ENCODE results near the gene C22orf23. TPM values are rescaled to one million over a fixed set of nuclear protein-coding genes. Genes with fewer than 3 reads are reported as not detected.

Gene C22orf23
- total RNA-seq, 4 donors from 2014 or later, result not detected

GRCh38 chr22:37912171-37912570 is 41.2 kb downstream of the C22orf23 start:
- 94% methylated on average over 8 of the region's 8 CpGs for WGBS
- Histone ChIP-seq H3K9me3 (no peaks in the 10 kb centered on the region), H3K36me3 (peaks cover 41% of the 10 kb centered on the region), H3K4me3 (no peak overlapping the region), H3K4me1 (peaks cover 42% of the 10 kb centered on the region), H3K27ac (no peak overlapping the region), H3K27me3 (no peaks in the 10 kb centered on the region)
- DNase-seq (ENCODE audit: low spot score in 2 of 2), result no peak
- TF ChIP-seq POLR2AphosphoS5 (IDR thresholded peaks at IDR 0.05) (no peak), EP300 (IDR thresholded peaks at IDR 0.05) (no peak), POLR2A (IDR thresholded peaks at IDR 0.05) (no peak), CTCF (IDR thresholded peaks at IDR 0.05) (no peak)

GRCh38 chr22:37911697-37912096 is 41.7 kb downstream of the C22orf23 start:
- H3K9me3 ChIP-seq, result no peaks in the 10 kb centered on the region
- TF ChIP-seq POLR2AphosphoS5 (IDR thresholded peaks at IDR 0.05), result no peak
- TF ChIP-seq CTCF (IDR thresholded peaks at IDR 0.05), result no peak
- TF ChIP-seq EP300 (IDR thresholded peaks at IDR 0.05), result no peak
- TF ChIP-seq POLR2A (IDR thresholded peaks at IDR 0.05), result no peak
- no peak overlapping the region for H3K4me3 ChIP-seq
- WGBS, result 70% methylated on average over 8 of the region's 8 CpGs
- peaks cover 36% of the 10 kb centered on the region for H3K36me3 ChIP-seq
- H3K27ac ChIP-seq, result peak overlapping the region; percentile 60
- DNase-seq (ENCODE audit: low spot score in 2 of 2), result no peak
- peaks cover 46% of the 10 kb centered on the region for H3K4me1 ChIP-seq
- H3K27me3 ChIP-seq, result no peaks in the 10 kb centered on the region

- H3K36me3 ChIP-seq, result peaks cover 31% of the 10 kb centered on the region
- 31% methylated on average over 13 of the region's 15 CpGs for WGBS
- peaks cover 47% of the 10 kb centered on the region for H3K4me1 ChIP-seq
Measured at GRCh38 chr22:37910890-37911672, 42.3 kb downstream of the C22orf23 start.

GRCh38 chr22:37909766-37910165 is 43.6 kb downstream of the C22orf23 start:
- no peaks in the 10 kb centered on the region for H3K9me3 ChIP-seq
- H3K27me3 ChIP-seq, result no peaks in the 10 kb centered on the region
- H3K36me3 ChIP-seq, result peaks cover 23% of the 10 kb centered on the region
- no peak overlapping the region for H3K4me3 ChIP-seq
- peak overlapping the region; percentile 60 for H3K27ac ChIP-seq
- 38% methylated on average over 6 of the region's 7 CpGs for WGBS
- no peak for DNase-seq (ENCODE audit: low spot score in 2 of 2)
- peaks cover 56% of the 10 kb centered on the region for H3K4me1 ChIP-seq
- TF ChIP-seq POLR2A (IDR thresholded peaks at IDR 0.05) (no peak), POLR2AphosphoS5 (IDR thresholded peaks at IDR 0.05) (no peak), EP300 (IDR thresholded peaks at IDR 0.05) (no peak), CTCF (IDR thresholded peaks at IDR 0.05) (no peak)

More at GRCh38 chr22:37910890-37911672, 42.3 kb downstream of the C22orf23 start:
- Histone ChIP-seq H3K9me3 (no peaks in the 10 kb centered on the region), H3K27me3 (no peaks in the 10 kb centered on the region), H3K4me3 (peak overlapping the region; percentile 4), H3K27ac (peak overlapping the region; percentile 60)
- TF ChIP-seq POLR2AphosphoS5 (IDR thresholded peaks at IDR 0.05) (no peak), POLR2A (IDR thresholded peaks at IDR 0.05) (no peak), CTCF (IDR thresholded peaks at IDR 0.05) (no peak)
- no peak for DNase-seq (ENCODE audit: low spot score in 2 of 2)

GRCh38 chr22:37907036-37907954 is 46.1 kb downstream of the C22orf23 start:
- H3K27ac ChIP-seq, result peak overlapping the region; percentile 88
- H3K9me3 ChIP-seq, result no peaks in the 10 kb centered on the region
- TF ChIP-seq POLR2AphosphoS5 (IDR thresholded peaks at IDR 0.05), result no peak
- TF ChIP-seq POLR2A (IDR thresholded peaks at IDR 0.05), result no peak
- no peak for TF ChIP-seq CTCF (IDR thresholded peaks at IDR 0.05)
- TF ChIP-seq EP300 (IDR thresholded peaks at IDR 0.05), result no peak
- no peak for DNase-seq (ENCODE audit: low spot score in 2 of 2)
- H3K4me3 ChIP-seq, result peak overlapping the region; percentile 66
- H3K27me3 ChIP-seq, result no peaks in the 10 kb centered on the region
- H3K4me1 ChIP-seq, result peaks cover 62% of the 10 kb centered on the region
- H3K36me3 ChIP-seq, result peaks cover under 1% of the 10 kb centered on the region
- 40% methylated on average over 12 of the region's 19 CpGs for WGBS

Measured in suprapubic skin (tissue), 4 donors.